ENCODE data around the gene PRDM16. TPM values are rescaled to one million over a fixed set of nuclear protein-coding genes. Genes with fewer than 3 reads are reported as not detected.

PRDM16 gene
- total and polyA plus RNA-seq, 8 donors: 9.6 to 18.0 (median 14.7) TPM

- ATAC-seq: peak; percentile 85
Observed at GRCh38 chr1:3453891-3454810, 385.1 kb downstream of the PRDM16 start, which contains the start of gene ARHGEF16. ARHGEF16 (plus strand) TSS chr1:3454665; CDS start chr1:3463085, 8,420 bp downstream.

GRCh38 chr1:3454811-3455618 is 386.0 kb downstream of the PRDM16 start:
- intact Hi-C loops (cut with DNase I): no loop called here
- no peaks in the 10 kb centered on the region for H3K9me3 ChIP-seq
- TF ChIP-seq CTCF (IDR thresholded peaks at IDR 0.05): no peak
- peak overlapping the region; percentile 51 to 58 for H3K4me3 ChIP-seq
- peak in 3 of 4 donors; percentile 51 to 83 (median 52) for DNase-seq
- peak overlapping the region in 1 of 2 donors; percentile 37 for H3K27ac ChIP-seq
- no peaks in the 10 kb centered on the region for H3K36me3 ChIP-seq
- H3K27me3 ChIP-seq: peaks cover 3 to 57% of the 10 kb centered on the region in 2 donors
- peak; percentile 39 for ATAC-seq
- peaks cover 3 to 25% of the 10 kb centered on the region in 2 donors for H3K4me1 ChIP-seq

More at GRCh38 chr1:3453891-3454810, 385.1 kb downstream of the PRDM16 start, which contains the start of gene ARHGEF16:
- Histone ChIP-seq H3K9me3 (no peaks in the 10 kb centered on the region), H3K4me1 (peaks cover 3 to 25% of the 10 kb centered on the region in 2 donors), H3K27ac (peak within 1 kb of the TSS; percentile 55 to 61), H3K36me3 (no peaks in the 10 kb centered on the region), H3K27me3 (peaks cover 3 to 57% of the 10 kb centered on the region in 2 donors), H3K4me3 (peak within 1 kb of the TSS; percentile 51 to 58)
- TF ChIP-seq CTCF (IDR thresholded peaks at IDR 0.05): peak; percentile 15 to 35
- peak in 3 of 4 donors; percentile 70 to 93 (median 83) for DNase-seq
- intact Hi-C loops (cut with DNase I): no loop called here

- DNase-seq (peak in 1 of 4 donors; percentile 48), ATAC-seq (no peak)
- no peak overlapping the region for H3K27ac ChIP-seq
- no peak overlapping the region for H3K4me3 ChIP-seq
- intact Hi-C loops (cut with DNase I): no loop called here
- H3K4me1 ChIP-seq: peaks cover 3 to 25% of the 10 kb centered on the region in 2 donors
- peaks cover 3 to 54% of the 10 kb centered on the region in 2 donors for H3K27me3 ChIP-seq
- H3K9me3 ChIP-seq: no peaks in the 10 kb centered on the region
- TF ChIP-seq CTCF (IDR thresholded peaks at IDR 0.05): no peak
- H3K36me3 ChIP-seq: no peaks in the 10 kb centered on the region
Observed at GRCh38 chr1:3455670-3456448, 386.9 kb downstream of the PRDM16 start.

GRCh38 chr1:3456449-3456963 is 387.5 kb downstream of the PRDM16 start:
- Histone ChIP-seq H3K27me3 (peaks cover 3 to 47% of the 10 kb centered on the region in 2 donors), H3K4me3 (no peak overlapping the region), H3K4me1 (peaks cover 3 to 25% of the 10 kb centered on the region in 2 donors), H3K27ac (no peak overlapping the region), H3K9me3 (no peaks in the 10 kb centered on the region), H3K36me3 (no peaks in the 10 kb centered on the region)
- DNase-seq (no peak), ATAC-seq (no peak)
- intact Hi-C loops (cut with DNase I): no loop called here
- TF ChIP-seq CTCF (IDR thresholded peaks at IDR 0.05): no peak

Data from left lung (tissue), 10 donors.